ENCODE results near the gene KCNQ1. TPM values are rescaled to one million over a fixed set of nuclear protein-coding genes. Genes with fewer than 3 reads are reported as not detected.

The KCNQ1 gene
- total and polyA plus RNA-seq, 3 experiments from 2014 or later = 2.6 to 5.7 (median 3.4) TPM

DNA sequence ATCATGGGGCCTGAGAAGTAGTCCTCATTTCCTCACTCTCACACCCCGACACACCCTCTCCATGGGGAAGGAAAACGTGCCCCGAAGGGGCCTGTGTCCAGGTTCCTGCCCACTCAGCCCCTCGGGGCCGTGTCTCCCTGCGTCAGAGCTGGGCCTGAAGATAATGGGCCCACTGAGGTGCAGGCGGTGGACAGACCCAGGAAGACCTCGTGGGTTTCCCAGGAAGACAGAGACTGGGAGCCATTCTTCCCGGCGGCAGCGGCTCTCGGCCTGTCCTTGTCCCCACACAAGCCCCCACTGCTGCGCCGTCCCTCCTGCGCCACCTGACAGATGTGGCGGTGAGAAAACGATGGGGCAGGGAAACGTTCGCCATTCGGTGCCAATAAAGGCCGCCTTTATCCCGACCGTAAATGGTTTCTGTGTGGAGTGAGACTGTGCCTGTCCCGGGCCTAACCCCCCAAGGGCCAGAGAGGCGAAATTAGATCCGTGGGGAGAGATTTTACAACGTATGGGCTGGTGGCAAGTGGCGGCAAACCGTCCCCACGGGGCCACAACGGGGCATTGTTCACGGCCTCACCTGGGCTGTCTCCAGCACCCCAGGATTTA is 351.8 kb downstream of the KCNQ1 start:
- peaks cover 0 to 3% (median 0%) of the 10 kb centered on the region in 3 donors for H3K36me3 Mint-ChIP-seq
- Histone ChIP-seq H3K4me3 (ENCODE audit: low read length) (no peak overlapping the region), H3K27ac (ENCODE audit: low read depth, low read length) (no peak overlapping the region), H3K36me3 (ENCODE audit: insufficient read depth, low read length) (no peaks in the 10 kb centered on the region), H3K9me3 (ENCODE audit: low read length) (no peaks in the 10 kb centered on the region), H3K27me3 (ENCODE audit: insufficient read depth, low read length, poor library complexity, severe bottlenecking) (no peaks in the 10 kb centered on the region), H3K4me1 (ENCODE audit: insufficient read depth, low read length) (no peaks in the 10 kb centered on the region)
- H3K4me1 Mint-ChIP-seq = peaks cover 0 to 2% (median 0%) of the 10 kb centered on the region in 3 donors
- H3K4me3 Mint-ChIP-seq = no peak overlapping the region
- no peaks in the 10 kb centered on the region for H3K9me3 Mint-ChIP-seq
- DNase-seq = peak in 2 of 5 donors; percentile 0 to 38
- ChIA-PET POLR2A (no interaction called here), CTCF (no interaction called here)
- no peak overlapping the region for H3K27ac Mint-ChIP-seq
- H3K27me3 Mint-ChIP-seq = peaks cover 0 to 17% of the 10 kb centered on the region in 2 donors

DNA sequence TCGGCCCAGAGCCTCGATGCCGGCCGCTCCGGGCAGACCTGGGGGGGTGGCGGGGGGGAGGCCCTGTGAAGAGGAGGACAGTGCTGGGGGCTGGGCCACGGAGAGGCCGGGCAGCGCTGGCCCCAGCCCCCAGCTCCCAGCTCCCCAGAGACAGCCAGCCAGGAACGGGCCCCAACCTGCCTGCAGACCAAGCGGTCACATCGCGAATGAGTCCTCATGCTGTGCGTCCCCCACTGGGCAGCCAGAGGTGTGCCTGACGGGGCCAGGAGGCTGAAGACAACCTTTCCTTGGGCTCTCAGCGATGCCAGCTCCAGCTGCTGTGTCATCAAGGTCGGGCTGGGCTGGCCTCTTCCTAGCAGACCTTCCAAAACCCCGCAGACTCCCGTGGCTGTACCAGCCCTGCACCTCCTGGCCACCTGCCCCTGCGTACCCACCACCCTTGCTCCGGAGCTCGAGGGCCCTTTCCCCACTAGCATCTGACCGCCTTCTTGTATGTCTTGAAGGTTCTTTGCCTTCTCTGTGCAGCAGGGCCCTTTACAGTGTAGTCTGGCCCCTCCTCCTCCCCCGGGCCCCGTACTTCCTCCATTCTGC is 352.4 kb downstream of the KCNQ1 start:
- H3K27me3 ChIP-seq (ENCODE audit: insufficient read depth, low read length, poor library complexity, severe bottlenecking) = no peaks in the 10 kb centered on the region
- ChIA-PET CTCF (no interaction called here), POLR2A (no interaction called here)
- no peaks in the 10 kb centered on the region for H3K4me1 ChIP-seq (ENCODE audit: insufficient read depth, low read length)
- H3K27me3 Mint-ChIP-seq = peaks cover 0 to 16% of the 10 kb centered on the region in 2 donors
- no peak overlapping the region for H3K27ac Mint-ChIP-seq
- peaks cover 0 to 3% (median 0%) of the 10 kb centered on the region in 3 donors for H3K36me3 Mint-ChIP-seq
- DNase-seq = peak in 1 of 5 donors; percentile 39
- no peak overlapping the region for H3K4me3 Mint-ChIP-seq
- no peak overlapping the region for H3K4me3 ChIP-seq (ENCODE audit: low read length)
- no peak overlapping the region for H3K27ac ChIP-seq (ENCODE audit: low read depth, low read length)
- peaks cover 0 to 2% (median 0%) of the 10 kb centered on the region in 3 donors for H3K4me1 Mint-ChIP-seq
- H3K9me3 ChIP-seq (ENCODE audit: low read length) = no peaks in the 10 kb centered on the region
- H3K9me3 Mint-ChIP-seq = no peaks in the 10 kb centered on the region
- H3K36me3 ChIP-seq (ENCODE audit: insufficient read depth, low read length) = no peaks in the 10 kb centered on the region

DNA sequence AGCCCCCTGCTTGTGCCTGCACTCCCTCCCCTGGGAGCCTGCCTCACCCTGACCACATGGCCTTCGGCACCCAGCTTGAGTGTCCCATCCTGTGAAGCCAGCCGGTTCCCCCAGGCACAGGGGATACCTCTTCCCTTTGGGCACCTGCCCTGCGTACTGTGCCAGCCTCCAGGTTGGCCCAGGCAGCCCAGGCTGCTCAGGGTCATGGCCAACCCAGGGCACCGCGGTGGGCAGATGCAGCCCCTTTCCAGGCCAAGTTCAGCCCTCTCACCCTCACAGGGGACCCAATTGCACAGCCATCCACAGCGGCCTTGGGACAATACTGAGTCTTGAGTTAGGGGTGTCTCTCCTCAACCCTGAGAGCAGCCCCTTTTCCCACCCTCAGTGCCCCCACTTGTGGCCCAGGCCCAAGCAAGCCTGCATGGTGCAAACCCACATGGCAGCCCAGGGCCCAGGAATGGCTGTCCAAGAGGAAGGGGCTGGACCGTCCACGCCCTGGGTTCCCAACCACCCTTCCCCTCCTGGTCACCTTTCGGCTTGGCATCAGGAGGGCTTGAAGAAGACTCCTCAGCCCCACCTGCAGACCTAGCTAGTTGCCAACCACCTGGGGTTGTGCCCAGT is 353.0 kb downstream of the KCNQ1 start:
- Mint-ChIP-seq H3K36me3 (peaks cover 0 to 3% (median 0%) of the 10 kb centered on the region in 3 donors), H3K27ac (no peak overlapping the region), H3K9me3 (no peaks in the 10 kb centered on the region), H3K4me3 (no peak overlapping the region), H3K4me1 (peaks cover 0 to 2% (median 0%) of the 10 kb centered on the region in 3 donors), H3K27me3 (peaks cover 0 to 14% of the 10 kb centered on the region in 2 donors)
- ChIA-PET CTCF (no interaction called here), POLR2A (no interaction called here)
- H3K9me3 ChIP-seq (ENCODE audit: low read length) = no peaks in the 10 kb centered on the region
- no peaks in the 10 kb centered on the region for H3K27me3 ChIP-seq (ENCODE audit: insufficient read depth, low read length, poor library complexity, severe bottlenecking)
- H3K4me1 ChIP-seq (ENCODE audit: insufficient read depth, low read length) = no peaks in the 10 kb centered on the region
- no peak overlapping the region for H3K27ac ChIP-seq (ENCODE audit: low read depth, low read length)
- no peaks in the 10 kb centered on the region for H3K36me3 ChIP-seq (ENCODE audit: insufficient read depth, low read length)
- no peak overlapping the region for H3K4me3 ChIP-seq (ENCODE audit: low read length)
- DNase-seq = no peak

DNA sequence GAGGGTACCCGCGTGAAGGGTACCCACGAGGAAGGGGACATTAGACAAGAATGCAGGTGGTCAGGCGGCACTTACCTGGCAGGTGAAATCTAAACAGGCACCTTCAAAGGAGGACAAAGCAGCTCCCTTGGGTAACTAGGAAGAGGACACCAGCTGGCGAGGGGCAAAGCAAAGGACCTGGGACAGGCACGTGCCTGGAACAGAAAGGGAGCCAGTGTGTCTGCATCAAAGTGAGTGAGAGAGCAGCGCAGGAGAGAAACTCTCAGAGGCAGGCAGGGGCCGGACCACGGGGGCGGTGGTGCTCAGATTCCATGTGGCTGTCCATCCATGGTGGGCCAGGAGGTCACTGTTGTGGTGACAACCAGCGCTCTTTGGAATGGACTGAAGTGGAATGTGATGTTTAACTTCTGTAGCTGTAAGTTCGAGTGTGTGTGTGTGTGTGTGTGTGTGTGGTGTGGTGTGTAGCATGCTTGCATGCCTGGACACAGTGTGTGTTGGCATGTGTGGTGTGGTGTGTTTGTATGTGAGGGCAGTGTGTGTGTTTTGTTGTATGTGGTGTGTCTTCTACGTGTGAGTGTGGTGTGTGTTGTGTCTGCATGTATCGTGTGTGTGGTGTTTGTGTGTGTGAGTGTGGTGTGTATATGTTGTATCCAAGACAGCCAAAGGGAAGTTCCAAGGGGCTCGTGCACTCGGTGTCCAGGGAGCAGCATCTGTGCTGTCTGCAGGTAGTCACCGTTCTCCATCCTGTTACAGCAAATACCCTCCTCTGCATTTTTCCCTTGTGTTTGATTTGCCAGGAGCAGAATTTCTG is 354.3 kb downstream of the KCNQ1 start:
- POLR2A ChIA-PET = no interaction called here
- Histone ChIP-seq H3K9me3 (ENCODE audit: low read length) (no peaks in the 10 kb centered on the region), H3K27me3 (ENCODE audit: insufficient read depth, low read length, poor library complexity, severe bottlenecking) (no peaks in the 10 kb centered on the region), H3K4me1 (ENCODE audit: insufficient read depth, low read length) (no peaks in the 10 kb centered on the region), H3K36me3 (ENCODE audit: insufficient read depth, low read length) (no peaks in the 10 kb centered on the region), H3K27ac (ENCODE audit: low read depth, low read length) (no peak overlapping the region), H3K4me3 (ENCODE audit: low read length) (no peak overlapping the region)
- H3K36me3 Mint-ChIP-seq = peaks cover 0 to 3% (median 0%) of the 10 kb centered on the region in 3 donors
- no peaks in the 10 kb centered on the region for H3K9me3 Mint-ChIP-seq
- peaks cover 0 to 14% of the 10 kb centered on the region in 2 donors for H3K27me3 Mint-ChIP-seq
- H3K4me1 Mint-ChIP-seq = peaks cover 0 to 2% (median 0%) of the 10 kb centered on the region in 3 donors
- CTCF ChIA-PET = no interaction called here
- peak overlapping the region in 1 of 8 donors; percentile 5 for H3K27ac Mint-ChIP-seq
- DNase-seq = no peak
- H3K4me3 Mint-ChIP-seq = no peak overlapping the region

DNA sequence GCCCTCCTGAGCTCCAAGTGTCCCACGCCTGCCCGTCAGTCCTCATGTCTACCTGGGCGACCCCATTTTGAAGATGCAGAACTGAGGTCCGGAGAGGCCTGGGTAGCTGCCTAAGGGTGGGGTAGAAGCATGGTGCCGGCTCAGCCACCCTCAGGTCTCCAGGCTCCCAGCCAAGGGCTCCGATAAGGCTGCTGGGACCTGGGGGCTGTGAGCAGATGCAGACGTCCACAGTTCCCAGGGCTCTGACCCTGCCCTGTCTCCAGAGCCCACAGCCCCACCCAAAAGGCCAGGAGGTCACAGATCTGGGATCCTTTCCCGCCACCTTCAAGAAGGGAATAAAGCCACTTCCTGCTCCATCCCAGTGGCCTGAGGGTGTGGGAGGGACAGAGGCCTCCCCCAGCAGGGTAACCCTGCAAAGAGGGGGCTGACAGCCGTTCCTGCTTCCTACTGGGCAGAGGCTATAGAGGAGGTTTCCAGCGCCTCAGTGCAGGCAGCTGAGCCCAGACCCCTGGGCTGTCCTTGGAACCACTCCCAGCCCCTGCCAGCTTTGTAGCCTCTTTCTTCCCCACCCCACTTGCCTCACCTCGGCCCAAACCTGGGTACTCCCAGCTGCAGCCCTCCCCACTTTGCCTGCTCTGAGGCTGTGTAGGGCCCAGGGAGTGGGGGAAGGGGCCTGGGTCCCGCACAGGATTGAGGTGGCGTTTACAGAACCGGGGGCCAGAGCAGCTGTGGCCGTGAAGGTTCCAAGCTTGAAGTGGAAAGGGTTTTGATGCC is 355.3 kb downstream of the KCNQ1 start:
- ChIA-PET CTCF (no interaction called here), POLR2A (no interaction called here)
- Histone ChIP-seq H3K4me3 (ENCODE audit: low read length) (no peak overlapping the region), H3K4me1 (ENCODE audit: insufficient read depth, low read length) (no peaks in the 10 kb centered on the region), H3K27ac (ENCODE audit: low read depth, low read length) (no peak overlapping the region), H3K36me3 (ENCODE audit: insufficient read depth, low read length) (no peaks in the 10 kb centered on the region), H3K27me3 (ENCODE audit: insufficient read depth, low read length, poor library complexity, severe bottlenecking) (no peaks in the 10 kb centered on the region), H3K9me3 (ENCODE audit: low read length) (no peaks in the 10 kb centered on the region)
- no peak for DNase-seq
- Mint-ChIP-seq H3K4me1 (peaks cover 0 to 2% (median 0%) of the 10 kb centered on the region in 3 donors), H3K27me3 (peaks cover 0 to 14% of the 10 kb centered on the region in 2 donors), H3K4me3 (no peak overlapping the region), H3K36me3 (peaks cover 0 to 3% (median 0%) of the 10 kb centered on the region in 3 donors), H3K9me3 (no peaks in the 10 kb centered on the region), H3K27ac (no peak overlapping the region)

DNA sequence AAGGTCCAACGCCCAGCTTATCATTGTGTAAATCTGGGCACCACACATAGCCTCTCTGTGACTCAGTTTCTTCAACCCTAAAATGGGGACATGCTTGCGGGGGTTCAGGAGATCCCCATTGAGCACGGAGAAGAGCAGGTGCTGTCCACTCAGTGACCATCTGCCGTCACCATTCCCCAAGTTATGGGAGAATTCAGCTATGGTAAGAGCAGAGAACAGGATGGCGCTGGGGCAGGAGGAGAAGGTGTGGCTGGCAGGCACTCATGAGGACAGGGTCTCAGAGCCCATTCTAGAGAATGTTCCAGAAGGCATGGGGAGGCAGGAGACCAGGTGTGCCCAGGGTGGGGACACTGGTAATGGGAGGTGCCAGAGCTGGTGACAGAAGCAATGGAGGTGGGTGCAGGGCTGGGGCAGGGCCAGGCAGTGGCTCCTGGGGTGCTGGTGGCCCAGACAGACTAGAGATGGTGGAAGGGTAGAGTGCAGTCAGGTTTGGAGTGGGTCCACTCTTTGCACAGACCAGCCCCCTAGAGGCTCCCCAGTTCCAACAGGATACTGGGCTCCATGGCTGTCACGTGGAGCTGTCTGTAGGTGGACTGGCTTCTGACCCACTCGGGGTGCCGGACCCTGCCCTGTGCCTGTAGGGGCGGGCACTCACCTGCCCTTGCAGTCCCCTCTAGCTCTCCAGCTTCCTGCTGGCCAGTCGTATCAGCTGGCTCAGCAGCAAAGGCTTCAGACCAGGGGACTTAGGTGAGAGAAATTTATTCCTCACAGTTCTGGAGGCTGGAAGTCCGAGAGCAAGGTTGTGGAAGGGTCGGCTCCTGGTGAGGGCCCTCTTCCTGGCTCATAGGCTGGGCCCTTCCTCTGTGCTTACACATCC is 356.1 kb downstream of the KCNQ1 start:
- DNase-seq = peak in 1 of 5 donors; percentile 44

More for the DNA sequence above, 356.1 kb downstream of the KCNQ1 start:
- Histone ChIP-seq H3K9me3 (ENCODE audit: low read length) (no peaks in the 10 kb centered on the region), H3K27me3 (ENCODE audit: insufficient read depth, low read length, poor library complexity, severe bottlenecking) (no peaks in the 10 kb centered on the region), H3K36me3 (ENCODE audit: insufficient read depth, low read length) (no peaks in the 10 kb centered on the region), H3K27ac (ENCODE audit: low read depth, low read length) (no peak overlapping the region), H3K4me1 (ENCODE audit: insufficient read depth, low read length) (no peaks in the 10 kb centered on the region), H3K4me3 (ENCODE audit: low read length) (no peak overlapping the region)
- peaks cover 0 to 2% (median 0%) of the 10 kb centered on the region in 3 donors for H3K4me1 Mint-ChIP-seq
- ChIA-PET CTCF (no interaction called here), POLR2A (no interaction called here)
- peaks cover 0 to 14% of the 10 kb centered on the region in 2 donors for H3K27me3 Mint-ChIP-seq
- no peaks in the 10 kb centered on the region for H3K9me3 Mint-ChIP-seq
- peak overlapping the region in 1 of 8 donors; percentile 89 for H3K27ac Mint-ChIP-seq
- H3K4me3 Mint-ChIP-seq = no peak overlapping the region
- peaks cover 0 to 3% (median 0%) of the 10 kb centered on the region in 3 donors for H3K36me3 Mint-ChIP-seq
